K562 (cell line): ENCODE results near the gene JAK3. TPM values are rescaled to one million over a fixed set of nuclear protein-coding genes. Genes with fewer than 3 reads are reported as not detected.

ENCODE experiments used
- EZH2 ChIP-seq: IDR thresholded peaks from 2 replicates; pipeline ENCODE4 v1.6.1; 2012; ENCODE audit warnings: low read depth, mild to moderate bottlenecking, inconsistent platforms, low read length, borderline replicate concordance
- JUN ChIP-seq, 2 experiments: sonication (generic) in 1 of 2; formaldehyde crosslinking in 1 of 2; IDR thresholded peaks; 2 replicates each; pipeline versions ENCODE4 v1.6.1 to v1.8.0; 2012 to 2022; ENCODE audit warnings: borderline replicate concordance in 2 of 2, mild to moderate bottlenecking in 2 of 2, improper control_type of control experiment in 1 of 2, low read depth in 1 of 2, low read length in 1 of 2, missing genetic modification reagents in 1 of 2
- JUNB ChIP-seq: fragments of 450-650 bp; formaldehyde crosslinking; conservative IDR thresholded peaks from 2 replicates; pipeline ENCODE4 v1.4.0; 2020; ENCODE audit warnings: mild to moderate bottlenecking
- KLF6 ChIP-seq: fragments of 250-450 bp; sonication (Bioruptor Pico); IDR thresholded peaks from 2 replicates; pipeline ENCODE4 v1.4.0; 2020; ENCODE audit warnings: mild to moderate bottlenecking, moderate library complexity, borderline replicate concordance
- MXI1 ChIP-seq: IDR thresholded peaks from 2 replicates; pipeline ENCODE4 v1.6.1; 2011; ENCODE audit warnings: low read depth, mild to moderate bottlenecking, improper control_type of control experiment, low read length
- NBN ChIP-seq: fragments of 450-650 bp; IDR thresholded peaks from 2 replicates; pipeline ENCODE4 v1.6.1; 2016; ENCODE audit warnings: low read depth, mild to moderate bottlenecking
- NEUROD1 ChIP-seq: fragments of 150-350 bp; IDR thresholded peaks from 2 replicates; pipeline ENCODE4 v1.6.1; 2014; ENCODE audit warnings: borderline replicate concordance, low read length, low read depth; ENCODE audit not compliant: partially characterized antibody
- NFATC3 ChIP-seq: fragments of 450-650 bp; IDR thresholded peaks from 2 replicates; pipeline ENCODE4 v1.6.1; 2017; ENCODE audit warnings: mild to moderate bottlenecking
- POLR2AphosphoS5 ChIP-seq: IDR thresholded peaks from 2 replicates; pipeline ENCODE4 v1.6.1; 2011; ENCODE audit warnings: mild to moderate bottlenecking, low read depth, low read length, moderate library complexity; ENCODE audit not compliant: control insufficient read depth, insufficient read depth
- POLR2B ChIP-seq: fragments of 450-650 bp; IDR thresholded peaks from 2 replicates; pipeline ENCODE4 v1.6.1; 2018; ENCODE audit warnings: low read depth; ENCODE audit not compliant: partially characterized antibody
- RNF2 ChIP-seq: sonication (generic); IDR thresholded peaks from 2 replicates; pipeline ENCODE4 v1.6.1; 2016
- SMARCA4 ChIP-seq: fragments of 450-650 bp; IDR thresholded peaks from 2 replicates; pipeline ENCODE4 v1.6.1; 2016
- SNRNP70 ChIP-seq: fragments of 200-400 bp; formaldehyde crosslinking; optimal IDR thresholded peaks from 2 replicates; pipeline ENCODE3; 2017; ENCODE audit warnings: low read depth, low read length
- SREBF2 ChIP-seq: sonication (generic); formaldehyde crosslinking; IDR thresholded peaks from 2 replicates; pipeline ENCODE4 v1.4.0; 2020; ENCODE audit warnings: mild to moderate bottlenecking, missing genetic modification reagents
- TAL1 ChIP-seq: fragments of 450-650 bp; IDR thresholded peaks from 2 replicates; pipeline ENCODE4 v1.6.1; 2016; ENCODE audit warnings: mild to moderate bottlenecking
- ZNF551 ChIP-seq: fragments of 250-450 bp; sonication (Bioruptor Pico); IDR thresholded peaks from 2 replicates; pipeline ENCODE4 v1.5.0; 2021; ENCODE audit warnings: mild to moderate bottlenecking, moderate library complexity
- ZNF695 ChIP-seq: fragments of 450-650 bp; formaldehyde crosslinking; IDR thresholded peaks from 2 replicates; pipeline ENCODE4 v1.4.0; 2020; ENCODE audit warnings: mild to moderate bottlenecking, moderate library complexity
- polyA plus RNA-seq, 8 experiments: library from polyadenylated mRNA; depleted of rRNA in 4 of 8; stranded (reverse) in 5 of 8; unstranded in 3 of 8; fragments of >200 nt; fragmentation: Nextera tagmentation in 2 of 8; fragmentation: Illumina TruSeq in 1 of 8; extraction: Ambion mirVana in 2 of 8; extraction: Trizol in 1 of 8; gene quantifications; 2 replicates each; pipeline versions ENCODE4 v1.2.1 to v1.2.3, GENCODE V29; 2011 to 2014; ENCODE audit warnings: inconsistent platforms in 1 of 8, missing spikeins in 1 of 8
- total RNA-seq, 7 experiments: library from RNA; depleted of rRNA in 6 of 7; stranded (reverse); fragments of >200 nt in 6 of 7; fragmentation: Illumina TruSeq in 2 of 7; extraction: Trizol in 2 of 7; gene quantifications; 2 replicates each; pipeline versions ENCODE4 v1.2.1 to v1.2.3, GENCODE V29; 2011 to 2021; ENCODE audit warnings: low replicate concordance in 1 of 7
- TF ChIP-seq, protein P1 (sequence below): fragments of 250-450 bp; sonication (Bioruptor Pico); IDR thresholded peaks from 2 replicates; pipeline ENCODE4 v1.8.0; 2021; ENCODE audit warnings: moderate library complexity, mild to moderate bottlenecking, inconsistent platforms
- TF ChIP-seq, protein P2 (sequence below), 2 experiments: IDR thresholded peaks; 2 replicates each; pipeline ENCODE4 v1.6.1; 2011; ENCODE audit warnings: borderline replicate concordance in 1 of 2, control low read depth in 1 of 2, low read depth in 1 of 2, low read length in 1 of 2, mild to moderate bottlenecking in 1 of 2, mixed read lengths in 1 of 2, moderate library complexity in 1 of 2; ENCODE audit not compliant: insufficient read depth in 1 of 2, insufficient read length in 1 of 2, poor library complexity in 1 of 2, severe bottlenecking in 1 of 2; ENCODE audit errors: extremely low read depth in 1 of 2

JAK3 gene
- total and polyA plus RNA-seq, 9 of the 15 experiments (the other 6 are each of a cell fraction or from before 2014, with no cell fraction given) = 0.01 to 0.18 (median 0.07) TPM; not detected in 1

DNA sequence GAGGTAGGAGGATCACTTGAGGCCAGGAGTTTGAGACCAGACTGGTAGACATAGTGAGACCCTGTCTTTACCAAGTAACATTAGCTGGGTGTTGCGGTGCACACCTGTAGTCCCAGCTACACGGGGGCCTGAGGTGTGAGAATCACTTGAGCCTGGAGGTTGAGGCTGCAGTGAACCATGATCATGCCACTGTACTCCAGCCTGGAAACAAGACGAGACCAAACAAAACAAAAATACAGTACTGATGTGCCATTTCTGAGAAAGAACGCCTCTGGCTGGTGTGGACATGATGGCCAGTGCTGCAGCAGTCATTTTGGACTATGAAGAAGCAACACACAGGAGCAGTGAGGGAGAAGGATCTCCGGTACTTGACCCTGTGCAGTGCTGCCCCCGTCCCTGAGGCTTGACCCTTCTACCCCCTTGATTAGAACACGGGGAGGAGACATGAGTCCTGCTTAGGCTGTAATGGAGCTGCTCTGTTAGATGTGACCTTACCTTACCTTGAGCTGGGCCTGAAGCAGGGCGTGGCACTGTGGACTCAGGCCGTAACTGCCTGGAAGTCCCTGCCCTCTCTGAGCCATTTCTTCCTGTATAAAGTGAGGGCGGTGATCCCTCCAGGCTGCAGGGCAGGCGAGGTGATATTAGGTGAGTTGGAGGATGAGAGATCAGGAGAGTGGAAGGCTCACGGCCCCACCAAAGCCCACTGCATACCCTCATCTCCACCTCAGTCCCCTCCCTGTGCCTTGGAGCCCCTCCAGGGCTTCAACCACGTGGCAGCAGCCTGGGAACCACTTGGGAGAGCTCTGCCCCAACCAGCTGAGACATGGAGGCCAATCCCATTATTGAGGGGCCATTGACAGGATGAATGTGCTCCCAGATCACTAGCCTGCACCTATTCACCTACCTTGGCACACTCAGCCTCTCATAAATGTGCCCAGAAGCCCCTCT is 17.9 kb upstream of the JAK3 start (continued):
- TF ChIP-seq EZH2 (no peak), ZNF551 (CRISPR knock-in tag) (no peak), KLF6 (CRISPR knock-in tag) (no peak), JUN (IDR thresholded peaks at IDR 0.05; ENCODE audit: borderline replicate concordance, low read depth, low read length) (no peak), JUN (CRISPR knock-in tag; IDR thresholded peaks at IDR 0.05; ENCODE audit: borderline replicate concordance) (no peak), ZNF695 (CRISPR knock-in tag) (no peak), NEUROD1 (no peak), MXI1 (no peak), JUNB (CRISPR knock-in tag) (no peak), POLR2AphosphoS5 (peak; percentile 79; the same call in 1 of the 2 replicates), SREBF2 (no peak; the same call in 1 of the 2 replicates), POLR2B (peak; percentile 28), SNRNP70 (no peak), NBN (peak; percentile 51; the same call in 1 of the 2 replicates), SMARCA4 (0 out of 2 replicates have a peak, but pooled peaks have one; percentile 12), RNF2 (no peak), TAL1 (no peak; the same call in 1 of the 2 replicates), NFATC3 (no peak)
- TF ChIP-seq, protein P1, sequence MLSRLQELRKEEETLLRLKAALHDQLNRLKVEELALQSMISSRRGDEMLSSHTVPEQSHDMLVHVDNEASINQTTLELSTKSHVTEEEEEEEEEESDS (CRISPR knock-in tag) = no peak
- TF ChIP-seq, protein P2, sequence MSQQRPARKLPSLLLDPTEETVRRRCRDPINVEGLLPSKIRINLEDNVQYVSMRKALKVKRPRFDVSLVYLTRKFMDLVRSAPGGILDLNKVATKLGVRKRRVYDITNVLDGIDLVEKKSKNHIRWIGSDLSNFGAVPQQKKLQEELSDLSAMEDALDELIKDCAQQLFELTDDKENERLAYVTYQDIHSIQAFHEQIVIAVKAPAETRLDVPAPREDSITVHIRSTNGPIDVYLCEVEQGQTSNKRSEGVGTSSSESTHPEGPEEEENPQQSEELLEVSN (IDR thresholded peaks at IDR 0.05; ENCODE audit: borderline replicate concordance in 1 of 2, extremely low read depth in 1 of 2, insufficient read depth in 1 of 2, insufficient read length in 1 of 2, low read depth in 1 of 2, low read length in 1 of 2, poor library complexity in 1 of 2, severe bottlenecking in 1 of 2) = peak; percentile 30 to 33
